ENCODE data around the gene ZBTB47. TPM values are rescaled to one million over a fixed set of nuclear protein-coding genes. Genes with fewer than 3 reads are reported as not detected.

ZBTB47 gene
- total RNA-seq, 1 donor from 2014 or later: 69.3 TPM

- Histone ChIP-seq H3K4me3 (no peak overlapping the region), H3K4me1 (peaks cover 20 to 36% of the 10 kb centered on the region in 2 donors), H3K36me3 (peaks cover 43 to 50% of the 10 kb centered on the region in 2 donors), H3K27ac (no peak overlapping the region), H3K9me3 (no peaks in the 10 kb centered on the region), H3K27me3 (no peaks in the 10 kb centered on the region)
- no peak for DNase-seq (ENCODE audit: low spot score in 2 of 2)
- no peak for TF ChIP-seq CTCF (IDR thresholded peaks at IDR 0.05)
- intact Hi-C loops (cut with DNase I): no loop called here
Observed at GRCh38 chr3:42647821-42648459, 5.6 kb upstream of the ZBTB47 start.

- intact Hi-C loops (cut with DNase I): no loop called here
- peaks cover 35 to 40% of the 10 kb centered on the region in 2 donors for H3K36me3 ChIP-seq
- no peaks in the 10 kb centered on the region for H3K27me3 ChIP-seq
- no peak overlapping the region for H3K4me3 ChIP-seq
- DNase-seq (ENCODE audit: low spot score in 2 of 2): no peak
- no peak for TF ChIP-seq CTCF (IDR thresholded peaks at IDR 0.05)
- H3K9me3 ChIP-seq: no peaks in the 10 kb centered on the region
- H3K4me1 ChIP-seq: peaks cover 20 to 40% of the 10 kb centered on the region in 2 donors
- peak overlapping the region; percentile 27 to 99 for H3K27ac ChIP-seq
Observed at GRCh38 chr3:42649006-42649405, 4.5 kb upstream of the ZBTB47 start.

- TF ChIP-seq CTCF (IDR thresholded peaks at IDR 0.05): no peak
- no peaks in the 10 kb centered on the region for H3K9me3 ChIP-seq
- peaks cover 20 to 40% of the 10 kb centered on the region in 2 donors for H3K4me1 ChIP-seq
- H3K36me3 ChIP-seq: peaks cover 28 to 32% of the 10 kb centered on the region in 2 donors
- DNase-seq (ENCODE audit: low spot score in 2 of 2): no peak
- H3K27me3 ChIP-seq: no peaks in the 10 kb centered on the region
- no peak overlapping the region for H3K4me3 ChIP-seq
- H3K27ac ChIP-seq: peak overlapping the region; percentile 97 to 99
- intact Hi-C loops (cut with DNase I): no loop called here
Observed at GRCh38 chr3:42649783-42650182, 3.7 kb upstream of the ZBTB47 start.

GRCh38 chr3:42651248-42652091 is 2.0 kb upstream of the ZBTB47 start:
- Histone ChIP-seq H3K4me1 (peaks cover 22 to 50% of the 10 kb centered on the region in 2 donors), H3K27ac (peak overlapping the region; percentile 97 to 99), H3K9me3 (no peaks in the 10 kb centered on the region), H3K36me3 (peaks cover 11 to 15% of the 10 kb centered on the region in 2 donors), H3K4me3 (peak overlapping the region; percentile 85 to 98), H3K27me3 (no peaks in the 10 kb centered on the region)
- DNase-seq (ENCODE audit: low spot score in 2 of 2): no peak
- no peak for TF ChIP-seq CTCF (IDR thresholded peaks at IDR 0.05)
- intact Hi-C loops (cut with DNase I): no loop called here

- TF ChIP-seq CTCF (IDR thresholded peaks at IDR 0.05): no peak
- Histone ChIP-seq H3K27ac (peak overlapping the region; percentile 97 to 99), H3K9me3 (no peaks in the 10 kb centered on the region), H3K27me3 (no peaks in the 10 kb centered on the region), H3K36me3 (peaks cover 8 to 9% of the 10 kb centered on the region in 2 donors), H3K4me3 (peak overlapping the region; percentile 85 to 98), H3K4me1 (peaks cover 22 to 50% of the 10 kb centered on the region in 2 donors)
- DNase-seq (ENCODE audit: low spot score in 2 of 2): no peak
- intact Hi-C loops (cut with DNase I): no loop called here
Observed at GRCh38 chr3:42652251-42652610, 1.3 kb upstream of the ZBTB47 start.

Measured in ascending aorta (tissue), 2 donors.